ENCODE results near the gene GSTM2. TPM values are rescaled to one million over a fixed set of nuclear protein-coding genes. Genes with fewer than 3 reads are reported as not detected.

GSTM2 gene
- 35.7 TPM for total RNA-seq
- long read RNA-seq, full-length matches to known transcripts = 8 of 16 reads
- long read RNA-seq, partial matches to known transcripts = 5 of 16 reads
- long read RNA-seq, other reads (novel, unspliced or antisense) = 3 of 16 reads

DNA sequence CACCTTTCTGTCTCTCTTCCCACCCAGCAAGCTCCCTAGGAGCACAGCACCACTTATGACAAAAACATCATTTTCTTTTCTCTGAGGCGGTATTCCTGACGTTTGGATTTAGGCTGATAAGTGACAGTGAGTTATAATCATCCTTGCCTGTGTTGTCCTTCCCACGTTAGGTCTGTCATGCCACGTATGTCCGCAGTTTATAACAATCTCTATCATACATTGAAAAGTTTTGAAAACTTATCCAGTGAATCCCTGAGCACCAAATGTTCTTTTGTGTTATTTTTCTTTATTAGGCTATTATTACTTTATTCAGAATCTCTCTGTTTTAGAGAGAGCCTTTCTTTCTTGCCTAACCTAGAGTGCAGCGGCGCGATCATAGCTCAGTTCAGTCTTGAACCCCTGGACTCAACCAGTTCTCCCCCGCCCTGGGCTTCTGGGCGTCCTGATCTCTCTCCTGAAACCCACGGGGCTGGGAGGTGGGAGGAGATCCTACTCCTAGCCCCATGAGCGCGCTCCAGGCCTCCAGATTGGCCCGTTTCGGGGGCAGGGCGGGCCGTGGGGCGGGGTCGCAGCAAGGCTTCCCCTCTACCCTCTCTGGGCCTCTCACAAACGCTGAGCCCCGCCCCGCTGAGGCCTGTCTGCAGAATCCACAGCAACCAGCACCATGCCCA is at the start of gene GSTM2:
GSTM2 (plus strand) TSS at position 606 of the 671 bp plus-strand sequence; CDS start at position 665, 59 bp downstream.
- H3K27ac ChIP-seq = no peak within 1 kb of the TSS
- intact Hi-C loops (cut with DNase I) = no loop called here

DNA sequence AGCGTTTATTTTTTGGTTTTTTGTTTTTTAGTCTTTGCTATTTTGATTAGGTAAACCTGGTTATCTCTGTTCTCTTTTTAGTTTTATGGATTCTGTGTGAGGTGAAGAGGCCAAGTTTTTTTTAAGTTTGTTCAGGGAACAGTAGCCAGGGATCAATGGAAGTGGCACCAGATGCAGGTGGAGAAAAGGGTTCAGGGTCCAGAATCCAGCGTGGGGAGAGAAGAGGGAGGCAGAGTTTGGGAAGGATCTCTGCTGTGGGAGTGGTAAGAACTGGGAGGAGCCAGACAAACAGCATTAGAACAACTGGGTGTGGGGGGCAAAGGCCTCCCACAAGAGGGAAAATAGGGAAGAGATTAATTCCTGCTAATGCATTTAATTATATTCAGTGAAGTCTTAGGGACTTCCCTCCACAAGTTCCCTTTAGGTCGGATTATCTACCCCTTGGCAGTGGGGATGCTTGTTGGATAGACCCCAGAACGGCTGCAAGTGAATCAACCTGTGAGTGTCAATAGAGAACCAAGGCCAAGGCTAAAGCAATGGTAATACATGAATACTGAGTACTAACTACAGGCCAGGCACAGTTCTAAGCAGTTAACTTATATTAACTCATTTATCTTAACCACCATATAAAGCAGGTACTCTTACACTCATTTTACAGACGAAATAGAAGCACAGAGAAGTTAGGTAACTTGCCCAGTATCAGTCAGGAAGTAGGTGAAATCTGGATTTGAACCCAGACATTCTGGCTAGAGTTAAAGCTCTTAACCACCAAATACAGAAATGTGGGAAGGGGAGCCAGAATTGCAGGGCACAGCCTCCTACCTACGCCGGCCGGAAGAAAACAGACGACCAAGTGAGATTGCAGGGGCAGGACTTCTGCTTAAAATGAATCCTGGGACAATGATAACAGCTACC is 48.9 kb upstream of the GSTM2 start:
- H3K4me3 ChIP-seq = peak overlapping the region; percentile 85
- TF ChIP-seq, protein P1, sequence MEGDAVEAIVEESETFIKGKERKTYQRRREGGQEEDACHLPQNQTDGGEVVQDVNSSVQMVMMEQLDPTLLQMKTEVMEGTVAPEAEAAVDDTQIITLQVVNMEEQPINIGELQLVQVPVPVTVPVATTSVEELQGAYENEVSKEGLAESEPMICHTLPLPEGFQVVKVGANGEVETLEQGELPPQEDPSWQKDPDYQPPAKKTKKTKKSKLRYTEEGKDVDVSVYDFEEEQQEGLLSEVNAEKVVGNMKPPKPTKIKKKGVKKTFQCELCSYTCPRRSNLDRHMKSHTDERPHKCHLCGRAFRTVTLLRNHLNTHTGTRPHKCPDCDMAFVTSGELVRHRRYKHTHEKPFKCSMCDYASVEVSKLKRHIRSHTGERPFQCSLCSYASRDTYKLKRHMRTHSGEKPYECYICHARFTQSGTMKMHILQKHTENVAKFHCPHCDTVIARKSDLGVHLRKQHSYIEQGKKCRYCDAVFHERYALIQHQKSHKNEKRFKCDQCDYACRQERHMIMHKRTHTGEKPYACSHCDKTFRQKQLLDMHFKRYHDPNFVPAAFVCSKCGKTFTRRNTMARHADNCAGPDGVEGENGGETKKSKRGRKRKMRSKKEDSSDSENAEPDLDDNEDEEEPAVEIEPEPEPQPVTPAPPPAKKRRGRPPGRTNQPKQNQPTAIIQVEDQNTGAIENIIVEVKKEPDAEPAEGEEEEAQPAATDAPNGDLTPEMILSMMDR (IDR thresholded peaks at IDR 0.05) = no peak
- H3K27ac ChIP-seq = peak overlapping the region; percentile 87
- no peaks in the 10 kb centered on the region for H3K9me3 ChIP-seq
- no peaks in the 10 kb centered on the region for H3K36me3 ChIP-seq
- no peak for ATAC-seq
- peaks cover 69% of the 10 kb centered on the region for H3K4me1 ChIP-seq
- intact Hi-C loops (cut with DNase I) = no loop called here
- no peaks in the 10 kb centered on the region for H3K27me3 ChIP-seq (ENCODE audit: low read depth)
- DNase-seq = no peak

More for the DNA sequence above, at the start of gene GSTM2:
- ATAC-seq (peak; percentile 99 to 100), DNase-seq (peak; percentile 94)
- Histone ChIP-seq H3K9me3 (no peaks in the 10 kb centered on the region), H3K4me3 (peak within 1 kb of the TSS; percentile 59), H3K27me3 (ENCODE audit: low read depth) (no peaks in the 10 kb centered on the region), H3K4me1 (peaks cover 5% of the 10 kb centered on the region), H3K36me3 (peaks cover 4% of the 10 kb centered on the region)
- TF ChIP-seq, protein P1 (IDR thresholded peaks at IDR 0.05) = no peak

GRCh38 chr1:109619576-109620400 is 48.1 kb upstream of the GSTM2 start, which contains the start of the genes AMPD2 and GNAT2:
Gene AMPD2, plus strand, starts transcription at chr1:109619837. Its CDS starts 1,339 bp downstream, at chr1:109621176.
Gene GNAT2, minus strand, starts transcription at chr1:109619616. Its CDS starts 6,746 bp downstream, at chr1:109612870.
- H3K4me1 ChIP-seq = peaks cover 76% of the 10 kb centered on the region
- ATAC-seq = peak; percentile 79 to 82
- intact Hi-C loops (cut with DNase I) = no loop called here

DNA sequence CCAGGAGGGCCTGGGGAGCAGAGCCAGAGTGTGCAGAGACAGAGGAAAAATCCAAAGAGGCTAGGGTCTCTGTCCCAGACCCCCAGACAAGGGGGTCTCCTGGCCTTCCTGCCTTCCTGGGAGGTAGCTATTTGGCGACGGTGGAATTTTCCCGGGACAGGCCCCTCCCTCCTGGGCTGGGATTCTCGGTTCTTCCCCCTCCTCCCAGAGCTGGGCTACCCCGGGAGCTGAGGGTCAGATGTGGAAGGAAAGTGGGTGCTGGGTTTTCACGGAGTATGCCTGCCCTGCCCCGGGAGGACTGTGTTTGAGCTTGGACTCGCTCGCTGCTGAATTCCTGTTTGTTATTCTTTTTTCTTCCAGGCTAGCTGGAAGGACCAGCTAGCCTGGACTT is 47.5 kb upstream of the GSTM2 start:
- TF ChIP-seq, protein P1 (IDR thresholded peaks at IDR 0.05) = no peak
- H3K27ac ChIP-seq = peak overlapping the region; percentile 87
- H3K4me1 ChIP-seq = peaks cover 70% of the 10 kb centered on the region
- DNase-seq (no peak), ATAC-seq (peak; percentile 22 to 57)
- no peaks in the 10 kb centered on the region for H3K36me3 ChIP-seq
- no peaks in the 10 kb centered on the region for H3K27me3 ChIP-seq (ENCODE audit: low read depth)
- intact Hi-C loops (cut with DNase I) = no loop called here
- H3K9me3 ChIP-seq = no peaks in the 10 kb centered on the region
- H3K4me3 ChIP-seq = peak overlapping the region; percentile 85

More at GRCh38 chr1:109619576-109620400, 48.1 kb upstream of the GSTM2 start, which contains the start of the genes AMPD2 and GNAT2:
- peak; percentile 90 for DNase-seq
- peak within 1 kb of the TSS; percentile 85 for H3K4me3 ChIP-seq
- no peaks in the 10 kb centered on the region for H3K9me3 ChIP-seq
- no peaks in the 10 kb centered on the region for H3K27me3 ChIP-seq (ENCODE audit: low read depth)
- TF ChIP-seq, protein P1 (IDR thresholded peaks at IDR 0.05) = no peak
- peak within 1 kb of the TSS; percentile 87 for H3K27ac ChIP-seq
- H3K36me3 ChIP-seq = no peaks in the 10 kb centered on the region

All from lower lobe of right lung (tissue), 2 donors.